ENCODE results near the gene SNRPA1. TPM values are rescaled to one million over a fixed set of nuclear protein-coding genes. Genes with fewer than 3 reads are reported as not detected.

SNRPA1 gene
- total and polyA plus RNA-seq, 2 of the 13 experiments (the other 11 are each of a cell fraction or from before 2014, with no cell fraction given): 41.2 to 108 TPM

GRCh38 chr15:101294731-101295606 is at the start of gene SNRPA1 (continued):
- peak; percentile 35; the same call in 1 of the 2 replicates for TF ChIP-seq ZNF703 (CRISPR knock-in tag; IDR thresholded peaks at IDR 0.05; ENCODE audit: borderline replicate concordance)
- TF ChIP-seq NBN (conservative IDR thresholded peaks at IDR 0.05): no peak
- TF ChIP-seq, protein P1, sequence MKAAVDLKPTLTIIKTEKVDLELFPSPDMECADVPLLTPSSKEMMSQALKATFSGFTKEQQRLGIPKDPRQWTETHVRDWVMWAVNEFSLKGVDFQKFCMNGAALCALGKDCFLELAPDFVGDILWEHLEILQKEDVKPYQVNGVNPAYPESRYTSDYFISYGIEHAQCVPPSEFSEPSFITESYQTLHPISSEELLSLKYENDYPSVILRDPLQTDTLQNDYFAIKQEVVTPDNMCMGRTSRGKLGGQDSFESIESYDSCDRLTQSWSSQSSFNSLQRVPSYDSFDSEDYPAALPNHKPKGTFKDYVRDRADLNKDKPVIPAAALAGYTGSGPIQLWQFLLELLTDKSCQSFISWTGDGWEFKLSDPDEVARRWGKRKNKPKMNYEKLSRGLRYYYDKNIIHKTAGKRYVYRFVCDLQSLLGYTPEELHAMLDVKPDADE (CRISPR knock-in tag; IDR thresholded peaks at IDR 0.05): peak; percentile 89; the same call in 1 of the 2 replicates
- TF ChIP-seq DZIP1 (CRISPR knock-in tag; IDR thresholded peaks at IDR 0.05): peak; percentile 92
- no peak for TF ChIP-seq THYN1 (CRISPR knock-in tag; IDR thresholded peaks at IDR 0.05; ENCODE audit: borderline replicate concordance, low read depth)
- TF ChIP-seq, protein P2, sequence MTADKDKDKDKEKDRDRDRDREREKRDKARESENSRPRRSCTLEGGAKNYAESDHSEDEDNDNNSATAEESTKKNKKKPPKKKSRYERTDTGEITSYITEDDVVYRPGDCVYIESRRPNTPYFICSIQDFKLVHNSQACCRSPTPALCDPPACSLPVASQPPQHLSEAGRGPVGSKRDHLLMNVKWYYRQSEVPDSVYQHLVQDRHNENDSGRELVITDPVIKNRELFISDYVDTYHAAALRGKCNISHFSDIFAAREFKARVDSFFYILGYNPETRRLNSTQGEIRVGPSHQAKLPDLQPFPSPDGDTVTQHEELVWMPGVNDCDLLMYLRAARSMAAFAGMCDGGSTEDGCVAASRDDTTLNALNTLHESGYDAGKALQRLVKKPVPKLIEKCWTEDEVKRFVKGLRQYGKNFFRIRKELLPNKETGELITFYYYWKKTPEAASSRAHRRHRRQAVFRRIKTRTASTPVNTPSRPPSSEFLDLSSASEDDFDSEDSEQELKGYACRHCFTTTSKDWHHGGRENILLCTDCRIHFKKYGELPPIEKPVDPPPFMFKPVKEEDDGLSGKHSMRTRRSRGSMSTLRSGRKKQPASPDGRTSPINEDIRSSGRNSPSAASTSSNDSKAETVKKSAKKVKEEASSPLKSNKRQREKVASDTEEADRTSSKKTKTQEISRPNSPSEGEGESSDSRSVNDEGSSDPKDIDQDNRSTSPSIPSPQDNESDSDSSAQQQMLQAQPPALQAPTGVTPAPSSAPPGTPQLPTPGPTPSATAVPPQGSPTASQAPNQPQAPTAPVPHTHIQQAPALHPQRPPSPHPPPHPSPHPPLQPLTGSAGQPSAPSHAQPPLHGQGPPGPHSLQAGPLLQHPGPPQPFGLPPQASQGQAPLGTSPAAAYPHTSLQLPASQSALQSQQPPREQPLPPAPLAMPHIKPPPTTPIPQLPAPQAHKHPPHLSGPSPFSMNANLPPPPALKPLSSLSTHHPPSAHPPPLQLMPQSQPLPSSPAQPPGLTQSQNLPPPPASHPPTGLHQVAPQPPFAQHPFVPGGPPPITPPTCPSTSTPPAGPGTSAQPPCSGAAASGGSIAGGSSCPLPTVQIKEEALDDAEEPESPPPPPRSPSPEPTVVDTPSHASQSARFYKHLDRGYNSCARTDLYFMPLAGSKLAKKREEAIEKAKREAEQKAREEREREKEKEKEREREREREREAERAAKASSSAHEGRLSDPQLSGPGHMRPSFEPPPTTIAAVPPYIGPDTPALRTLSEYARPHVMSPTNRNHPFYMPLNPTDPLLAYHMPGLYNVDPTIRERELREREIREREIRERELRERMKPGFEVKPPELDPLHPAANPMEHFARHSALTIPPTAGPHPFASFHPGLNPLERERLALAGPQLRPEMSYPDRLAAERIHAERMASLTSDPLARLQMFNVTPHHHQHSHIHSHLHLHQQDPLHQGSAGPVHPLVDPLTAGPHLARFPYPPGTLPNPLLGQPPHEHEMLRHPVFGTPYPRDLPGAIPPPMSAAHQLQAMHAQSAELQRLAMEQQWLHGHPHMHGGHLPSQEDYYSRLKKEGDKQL (CRISPR knock-in tag; IDR thresholded peaks at IDR 0.05; ENCODE audit: low read depth): peak; percentile 66; the same call in 1 of the 2 replicates
- TF ChIP-seq ARID2 (CRISPR knock-in tag; IDR thresholded peaks at IDR 0.05; ENCODE audit: borderline replicate concordance): no peak
- TF ChIP-seq IRF2 (CRISPR knock-in tag; IDR thresholded peaks at IDR 0.05): peak; percentile 96
- TF ChIP-seq ESRRA (CRISPR knock-in tag; IDR thresholded peaks at IDR 0.05; ENCODE audit: low read depth): no peak; the same call in 1 of the 2 replicates
- peak; percentile 84 for TF ChIP-seq ATF7-NPFF (CRISPR knock-in tag; IDR thresholded peaks at IDR 0.05; ENCODE audit: low read depth)
- TF ChIP-seq HOXA7 (CRISPR knock-in tag; IDR thresholded peaks at IDR 0.05): no peak
- TF ChIP-seq ZFP37 (CRISPR knock-in tag; IDR thresholded peaks at IDR 0.05; ENCODE audit: borderline replicate concordance): no peak; the same call in 1 of the 2 replicates
- TF ChIP-seq ZNF777 (CRISPR knock-in tag; IDR thresholded peaks at IDR 0.05): peak; percentile 90
- peak; percentile 98; the same call in 1 of the 2 replicates for TF ChIP-seq ZNF34 (CRISPR knock-in tag; IDR thresholded peaks at IDR 0.05; ENCODE audit: borderline replicate concordance)
- TF ChIP-seq, protein P3, sequence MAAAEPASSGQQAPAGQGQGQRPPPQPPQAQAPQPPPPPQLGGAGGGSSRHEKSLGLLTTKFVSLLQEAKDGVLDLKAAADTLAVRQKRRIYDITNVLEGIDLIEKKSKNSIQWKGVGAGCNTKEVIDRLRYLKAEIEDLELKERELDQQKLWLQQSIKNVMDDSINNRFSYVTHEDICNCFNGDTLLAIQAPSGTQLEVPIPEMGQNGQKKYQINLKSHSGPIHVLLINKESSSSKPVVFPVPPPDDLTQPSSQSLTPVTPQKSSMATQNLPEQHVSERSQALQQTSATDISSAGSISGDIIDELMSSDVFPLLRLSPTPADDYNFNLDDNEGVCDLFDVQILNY (CRISPR knock-in tag; conservative IDR thresholded peaks at IDR 0.05): peak; percentile 91
- TF ChIP-seq FIP1L1 (IDR thresholded peaks at IDR 0.05; ENCODE audit: borderline replicate concordance, insufficient read depth, low read depth, low read length): 0 out of 2 replicates have a peak, but pooled peaks have one; percentile 51
- TF ChIP-seq KDM6A (CRISPR knock-in tag; IDR thresholded peaks at IDR 0.05; ENCODE audit: low read depth): no peak
- TF ChIP-seq AHR (CRISPR knock-in tag; IDR thresholded peaks at IDR 0.05): peak; percentile 79

Measured in HepG2 (cell line).